ENCODE data around the gene DNAJB8. TPM values are rescaled to one million over a fixed set of nuclear protein-coding genes. Genes with fewer than 3 reads are reported as not detected.

DNAJB8 gene
- total RNA-seq, 4 donors from 2014 or later = not detected

GRCh38 chr3:128435058-128435457 is 31.6 kb downstream of the DNAJB8 start:
- H3K27ac ChIP-seq = no peak overlapping the region
- no peak for TF ChIP-seq POLR2A (IDR thresholded peaks at IDR 0.05)
- TF ChIP-seq CTCF (IDR thresholded peaks at IDR 0.05) = no peak
- no peak for TF ChIP-seq POLR2AphosphoS5 (IDR thresholded peaks at IDR 0.05)
- TF ChIP-seq EP300 (IDR thresholded peaks at IDR 0.05) = no peak
- peaks cover 11% of the 10 kb centered on the region for H3K4me1 ChIP-seq
- no peaks in the 10 kb centered on the region for H3K36me3 ChIP-seq
- H3K9me3 ChIP-seq = no peaks in the 10 kb centered on the region
- 92% methylated on average over 5 of the region's 6 CpGs for WGBS
- no peak overlapping the region for H3K4me3 ChIP-seq
- peaks cover 55% of the 10 kb centered on the region for H3K27me3 ChIP-seq
- DNase-seq (ENCODE audit: low spot score in 2 of 2) = no peak

- H3K9me3 ChIP-seq = no peaks in the 10 kb centered on the region
- H3K4me3 ChIP-seq = no peak overlapping the region
- peaks cover 11% of the 10 kb centered on the region for H3K4me1 ChIP-seq
- H3K27me3 ChIP-seq = peaks cover 60% of the 10 kb centered on the region
- TF ChIP-seq POLR2AphosphoS5 (IDR thresholded peaks at IDR 0.05) (no peak), EP300 (IDR thresholded peaks at IDR 0.05) (no peak), POLR2A (IDR thresholded peaks at IDR 0.05) (no peak)
- H3K36me3 ChIP-seq = no peaks in the 10 kb centered on the region
- DNase-seq (ENCODE audit: low spot score in 2 of 2) = no peak
- 100% methylated on average over 2 of the region's 2 CpGs for WGBS
- H3K27ac ChIP-seq = no peak overlapping the region
Measured at GRCh38 chr3:128434524-128434923, 32.2 kb downstream of the DNAJB8 start.

DNA sequence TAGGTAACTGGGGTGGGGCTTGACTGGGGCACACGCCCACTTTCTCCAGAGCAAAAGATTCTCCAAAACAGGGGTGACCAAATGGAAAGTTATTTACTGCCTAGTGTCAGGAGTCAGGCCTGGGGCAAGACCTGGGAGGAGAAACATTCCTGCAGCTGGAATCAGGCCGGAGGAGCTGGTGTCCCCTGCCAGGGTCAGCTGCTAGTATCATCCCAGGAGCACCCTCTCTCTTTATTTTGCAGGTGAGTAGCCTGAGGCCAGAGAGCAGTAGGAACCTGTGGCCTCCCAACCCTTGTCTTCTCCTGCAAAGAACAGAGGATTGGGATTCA is 32.9 kb downstream of the DNAJB8 start:
- TF ChIP-seq EP300 (IDR thresholded peaks at IDR 0.05) (no peak), POLR2A (IDR thresholded peaks at IDR 0.05) (no peak), CTCF (IDR thresholded peaks at IDR 0.05) (no peak), POLR2AphosphoS5 (IDR thresholded peaks at IDR 0.05) (no peak)
- WGBS = 28% methylated on average over 2 of the region's 2 CpGs
- Histone ChIP-seq H3K36me3 (no peaks in the 10 kb centered on the region), H3K27ac (no peak overlapping the region), H3K9me3 (no peaks in the 10 kb centered on the region), H3K27me3 (peaks cover 57% of the 10 kb centered on the region), H3K4me1 (peaks cover 11% of the 10 kb centered on the region), H3K4me3 (no peak overlapping the region)
- DNase-seq (ENCODE audit: low spot score in 2 of 2) = no peak

DNA sequence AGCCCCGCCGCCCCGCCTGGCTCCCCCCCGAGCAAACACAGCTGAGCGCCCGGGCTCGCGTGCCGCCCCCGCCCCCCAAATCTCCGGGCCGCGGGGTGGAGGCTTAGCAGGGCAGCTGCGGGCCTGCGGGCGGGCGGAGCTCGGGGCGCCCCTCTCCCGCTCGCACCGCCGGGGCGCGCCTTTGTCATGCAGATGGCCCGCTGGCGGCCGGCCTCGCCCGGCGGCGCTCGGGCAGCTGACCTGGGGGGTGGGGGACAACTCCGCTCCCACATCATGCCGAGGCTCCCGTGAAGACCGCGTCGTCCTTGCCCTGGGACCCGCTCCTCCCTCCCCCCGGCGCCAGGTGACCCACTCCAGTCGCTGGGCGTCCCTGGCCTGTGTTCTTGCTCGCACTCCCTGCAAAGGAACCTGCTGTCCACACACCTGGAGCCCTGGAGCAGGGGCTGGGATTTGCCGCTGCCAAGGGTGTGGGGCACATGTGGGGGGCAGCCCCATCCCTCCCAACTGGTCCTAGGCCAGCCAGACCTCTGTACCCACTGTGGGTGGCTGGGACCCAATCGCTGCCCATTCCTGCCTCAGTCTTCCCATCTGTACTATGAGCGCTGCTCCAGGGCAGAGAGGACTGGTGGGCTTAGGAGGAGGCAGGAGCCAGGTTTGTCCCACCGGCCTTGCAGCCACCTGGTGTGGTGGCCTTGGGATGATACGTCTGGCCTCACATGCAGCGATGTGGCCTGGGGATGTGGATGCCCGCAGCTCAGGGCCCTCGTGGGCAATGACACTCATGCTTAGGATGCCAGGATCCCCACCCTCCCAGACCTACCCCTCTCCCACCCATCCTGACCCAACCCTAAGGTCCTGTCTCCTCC is 33.5 kb downstream of the DNAJB8 start:
- no peaks in the 10 kb centered on the region for H3K9me3 ChIP-seq
- H3K36me3 ChIP-seq = no peaks in the 10 kb centered on the region
- no peak for TF ChIP-seq POLR2AphosphoS5 (IDR thresholded peaks at IDR 0.05)
- no peak for TF ChIP-seq CTCF (IDR thresholded peaks at IDR 0.05)
- TF ChIP-seq POLR2A (IDR thresholded peaks at IDR 0.05) = no peak
- TF ChIP-seq EP300 (IDR thresholded peaks at IDR 0.05) = no peak
- peaks cover 61% of the 10 kb centered on the region for H3K27me3 ChIP-seq
- peaks cover 11% of the 10 kb centered on the region for H3K4me1 ChIP-seq
- H3K27ac ChIP-seq = no peak overlapping the region
- peak overlapping the region; percentile 44 for H3K4me3 ChIP-seq
- DNase-seq (ENCODE audit: low spot score in 2 of 2) = no peak
- 73% methylated on average over 7 of the region's 53 CpGs for WGBS

DNA sequence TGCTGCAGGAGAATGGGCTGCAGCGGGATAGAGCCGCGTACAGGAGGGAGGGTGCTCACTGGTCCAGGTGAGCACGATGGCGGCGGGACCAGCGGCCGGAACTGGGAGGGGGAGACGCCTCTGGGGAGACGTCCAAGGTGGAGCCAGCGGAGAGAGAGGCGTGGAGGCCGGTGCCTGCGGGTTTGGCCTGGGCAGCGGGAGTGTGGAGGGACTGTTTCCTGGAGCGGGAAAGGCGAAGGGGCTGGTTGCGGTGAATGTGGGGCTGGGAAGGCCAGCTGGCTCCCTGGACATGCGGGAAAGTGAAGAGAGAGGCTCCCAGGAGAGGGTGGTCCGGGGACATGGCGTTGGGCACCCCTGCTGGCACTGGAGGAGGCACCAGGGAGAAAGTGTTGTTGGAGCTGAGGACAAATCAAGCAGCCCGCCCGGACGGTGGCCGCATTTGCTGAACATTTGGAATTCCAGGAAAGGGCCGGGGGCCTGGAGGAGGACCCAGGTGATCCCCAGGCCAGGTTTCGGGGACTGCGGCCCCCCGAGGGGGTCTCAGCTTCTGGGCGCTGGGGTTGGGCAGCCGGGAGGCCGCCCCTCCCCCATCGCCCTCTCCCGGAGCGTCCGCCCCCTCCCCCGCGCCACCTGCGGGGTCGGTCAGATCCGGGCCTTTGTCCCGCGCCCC is 34.3 kb downstream of the DNAJB8 start:
- DNase-seq (ENCODE audit: low spot score in 2 of 2) = no peak
- peaks cover 11% of the 10 kb centered on the region for H3K4me1 ChIP-seq
- H3K36me3 ChIP-seq = no peaks in the 10 kb centered on the region
- H3K27me3 ChIP-seq = peaks cover 69% of the 10 kb centered on the region
- peak overlapping the region; percentile 44 for H3K4me3 ChIP-seq
- 26% methylated on average over 19 of the region's 43 CpGs for WGBS
- no peaks in the 10 kb centered on the region for H3K9me3 ChIP-seq
- no peak overlapping the region for H3K27ac ChIP-seq
- TF ChIP-seq CTCF (IDR thresholded peaks at IDR 0.05) (no peak), POLR2A (IDR thresholded peaks at IDR 0.05) (no peak), POLR2AphosphoS5 (IDR thresholded peaks at IDR 0.05) (no peak), EP300 (IDR thresholded peaks at IDR 0.05) (no peak)
